CD4-positive, alpha-beta T cell treated with Interleukin-4 for 1 hour (primary cell): ENCODE measurements around the gene LYPD6B.

Experiments used
- DNase-seq, 2 donors: peaks; one replicate each; pipeline ENCODE4 v3.0.0-alpha.2; 2020 to 2022

LYPD6B gene

DNA sequence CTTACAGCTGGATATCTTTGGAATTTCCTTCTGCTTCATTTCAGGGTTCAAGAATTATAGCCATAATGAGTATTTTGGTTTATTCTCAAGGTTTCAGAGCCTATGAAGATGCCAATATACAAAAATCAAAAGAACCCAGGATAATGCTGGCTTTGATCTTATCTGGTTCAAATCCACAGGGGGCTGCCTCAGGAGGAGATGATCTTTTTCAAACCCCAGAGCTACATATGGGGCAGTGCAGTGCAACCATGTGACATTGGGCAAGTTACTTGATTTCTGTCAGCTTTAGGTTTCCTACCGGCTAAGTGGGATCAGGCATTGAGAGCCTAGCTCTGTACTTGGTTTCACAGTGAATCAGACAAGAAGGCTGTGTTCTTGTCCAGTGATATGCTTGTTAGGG, 23.0 kb upstream of the LYPD6B start:
- no peak for DNase-seq

DNA sequence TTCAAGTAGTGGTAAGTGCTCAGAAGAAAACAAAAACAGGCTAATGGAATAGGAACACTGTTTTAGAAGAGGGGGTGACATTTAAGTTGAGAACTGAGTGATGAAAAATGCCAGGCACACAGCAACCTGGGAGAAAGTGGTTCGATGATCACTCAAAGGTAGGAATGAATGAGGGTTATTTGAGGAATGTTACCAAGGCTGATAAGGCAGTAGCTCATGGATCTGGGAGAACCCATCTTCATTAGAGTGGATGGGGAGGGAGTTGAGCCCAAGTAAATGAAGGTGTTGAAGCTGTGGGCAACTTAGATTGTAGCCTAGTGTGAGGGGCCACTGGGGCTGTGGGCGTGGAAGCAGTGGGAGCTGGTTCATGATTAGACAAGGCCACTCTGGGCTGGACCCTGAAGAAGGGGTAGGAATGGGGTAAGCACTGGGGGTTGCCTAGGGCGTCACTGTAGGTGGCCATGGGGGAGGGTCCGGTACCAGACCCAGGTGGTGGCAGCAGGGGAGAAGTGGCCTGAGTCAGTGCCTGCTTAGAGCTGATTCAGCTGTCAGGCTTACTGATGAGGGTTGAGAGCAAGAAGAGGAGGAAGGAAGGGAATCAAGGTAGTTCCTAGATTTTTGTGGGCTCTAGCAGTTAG, 22.5 kb upstream of the LYPD6B start:
- no peak for DNase-seq

- DNase-seq: peak; percentile 67 to 68
Measured at GRCh38 chr2:149017116-149017985, 21.1 kb upstream of the LYPD6B start.

GRCh38 chr2:149018981-149019380, 19.5 kb upstream of the LYPD6B start:
- no peak for DNase-seq

DNA sequence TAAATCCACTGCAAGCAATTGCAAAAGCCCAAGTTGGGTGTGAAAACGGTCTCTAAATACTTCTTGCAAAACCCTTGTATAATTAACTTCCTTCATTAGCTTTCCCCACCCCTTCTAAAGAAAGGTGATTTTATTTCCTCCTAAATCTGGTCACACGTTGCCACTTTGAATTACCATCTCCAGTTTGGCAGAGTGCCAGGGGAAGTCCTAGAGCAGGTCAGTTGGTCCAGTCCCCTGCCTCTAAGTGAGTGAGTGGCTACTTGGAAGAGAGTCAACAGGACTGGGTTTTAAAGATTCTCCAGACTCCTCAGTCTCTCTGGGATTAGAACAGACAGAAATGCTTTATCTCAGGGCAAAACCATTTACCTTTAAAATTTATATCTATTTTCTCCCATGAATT, 18.7 kb upstream of the LYPD6B start:
- DNase-seq: peak in 1 of 2 donors; percentile 46

- DNase-seq: no peak
Measured at GRCh38 chr2:149020432-149020851, 18.1 kb upstream of the LYPD6B start.

GRCh38 chr2:149021271-149021719, 17.2 kb upstream of the LYPD6B start:
- DNase-seq: no peak

GRCh38 chr2:149021761-149022160, 16.7 kb upstream of the LYPD6B start:
- no peak for DNase-seq

DNA sequence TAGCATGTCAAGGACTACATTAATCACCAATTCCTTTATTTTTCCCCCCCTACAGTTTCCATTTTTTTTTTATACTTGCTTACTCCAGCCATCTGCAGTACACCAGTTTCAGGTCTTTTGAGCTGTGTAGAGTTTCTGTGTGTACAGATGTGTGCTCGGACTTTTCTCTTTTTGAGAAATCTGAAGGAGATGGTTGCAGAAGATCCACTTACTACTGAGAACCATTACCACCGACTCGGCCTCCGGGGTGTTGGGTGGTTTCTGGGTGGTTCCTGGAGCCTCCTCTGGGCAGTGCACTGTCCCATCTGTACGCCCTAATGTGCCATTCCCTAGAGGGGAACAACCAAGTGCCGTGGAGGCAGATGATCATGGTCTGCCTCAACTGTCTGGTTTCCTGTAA, 15.4 kb upstream of the LYPD6B start:
- DNase-seq: no peak

GRCh38 chr2:149027590-149028250, 10.8 kb upstream of the LYPD6B start:
- DNase-seq: no peak

- DNase-seq: no peak
Measured at GRCh38 chr2:149028377-149028776, 10.1 kb upstream of the LYPD6B start.

- no peak for DNase-seq
Measured at GRCh38 chr2:149028891-149029290, 9.6 kb upstream of the LYPD6B start.

GRCh38 chr2:149029307-149029965, 9.1 kb upstream of the LYPD6B start:
- DNase-seq: no peak

DNA sequence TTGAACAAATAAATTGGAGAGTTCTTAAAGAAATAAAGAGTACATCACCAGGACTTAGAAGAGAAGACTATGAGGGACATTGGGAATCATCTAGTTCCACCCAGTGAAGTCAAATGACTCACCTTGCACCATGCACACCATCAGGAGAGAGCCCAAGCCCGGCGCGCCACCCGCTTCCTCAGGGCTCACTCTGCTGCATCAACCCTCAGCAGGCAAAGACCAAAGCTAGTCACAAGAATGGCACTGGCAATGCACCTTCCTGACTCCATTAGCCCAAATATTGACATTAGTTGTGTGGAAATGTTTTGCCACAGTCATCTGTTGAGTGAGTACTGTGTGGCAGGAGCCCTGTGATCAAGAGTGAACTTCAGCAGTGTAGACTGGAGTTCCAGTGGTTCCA, 7.1 kb upstream of the LYPD6B start:
- DNase-seq: no peak

DNA sequence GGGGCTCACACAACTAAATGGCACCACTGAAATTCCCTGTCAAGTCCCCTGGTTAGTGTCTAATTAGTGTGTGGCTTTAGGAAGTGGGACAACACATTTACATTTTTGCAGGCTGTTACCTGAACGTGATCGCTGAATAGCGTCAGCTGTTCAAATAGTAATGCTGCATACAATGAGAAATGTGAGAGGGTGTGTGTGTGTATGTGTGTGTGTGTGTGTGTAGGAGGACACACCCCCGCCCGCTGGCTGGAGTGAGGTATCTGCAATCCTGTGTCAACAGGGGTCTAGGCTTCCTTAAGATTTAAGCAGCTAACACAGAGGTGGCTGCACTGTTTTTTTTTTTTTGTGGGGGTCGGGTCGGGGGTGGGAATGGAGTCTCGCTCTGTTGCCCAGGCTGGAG, 4.8 kb upstream of the LYPD6B start:
- no peak for DNase-seq

GRCh38 chr2:149034406-149034805, 4.1 kb upstream of the LYPD6B start:
- DNase-seq: no peak

DNA sequence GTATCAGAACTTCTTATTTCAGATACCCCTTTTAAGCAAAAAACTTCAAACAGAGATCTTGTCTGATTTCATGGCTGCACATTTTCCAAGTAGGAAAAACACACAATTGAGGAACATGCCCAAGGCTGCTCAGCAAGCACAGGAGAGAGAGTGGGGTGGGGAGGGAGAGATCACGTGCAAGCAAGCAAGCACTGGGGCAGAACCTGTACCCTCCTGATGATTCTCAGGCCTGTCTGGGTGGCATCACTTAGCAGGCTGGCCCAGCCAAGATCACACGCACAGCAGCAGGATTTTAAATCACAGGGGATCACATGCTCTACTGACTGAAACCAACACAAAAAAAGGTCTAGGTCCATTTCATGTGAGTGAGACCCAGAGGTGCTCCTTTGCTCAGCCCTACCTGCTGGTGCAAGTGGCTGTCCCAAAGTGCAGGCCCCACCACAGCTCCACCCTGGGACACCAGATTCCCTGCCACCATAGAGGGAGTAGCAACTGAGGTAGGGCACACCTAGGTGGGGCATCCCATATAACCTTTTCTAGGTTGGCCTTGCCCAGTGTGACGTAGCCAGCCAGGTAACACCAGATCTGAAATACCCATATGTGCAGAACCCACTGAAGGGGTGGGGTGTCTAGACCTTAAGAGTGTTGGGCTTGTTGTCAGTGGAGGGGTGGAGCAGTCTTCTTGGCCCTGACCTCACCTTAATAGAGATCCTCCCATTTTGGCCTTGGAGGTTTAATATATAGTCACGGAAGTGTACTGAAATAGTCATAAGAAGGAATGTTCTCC, 1.8 kb upstream of the LYPD6B start:
- no peak for DNase-seq

- DNase-seq: no peak
Measured at GRCh38 chr2:149037851-149038250, 648 bp upstream of the LYPD6B start.

DNA sequence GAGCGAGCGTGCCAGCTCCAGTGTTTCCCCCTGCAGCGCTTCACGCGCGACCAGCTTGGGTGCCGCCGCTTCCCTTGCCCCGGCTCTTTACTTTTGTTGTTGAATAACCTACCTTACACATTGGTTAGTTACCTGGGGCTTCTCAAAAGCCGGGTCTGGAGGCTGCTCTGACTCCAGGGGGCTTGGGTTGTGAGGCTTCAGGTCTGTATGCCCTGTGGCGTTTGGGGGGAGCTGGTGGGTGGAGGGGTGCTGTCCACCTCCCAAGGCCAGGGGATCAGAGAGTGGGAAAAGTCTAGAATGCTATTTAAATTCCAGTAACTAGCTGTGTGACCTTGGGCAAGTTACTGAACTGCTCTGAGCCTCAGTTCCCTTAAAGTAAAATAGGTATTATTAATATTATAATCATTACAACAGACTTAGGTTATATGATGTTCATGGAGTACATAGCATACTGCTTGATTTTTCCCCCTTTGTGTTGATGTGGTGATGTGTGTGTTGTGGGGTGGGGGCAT, 770 bp downstream of the LYPD6B start:
- no peak for DNase-seq

DNA sequence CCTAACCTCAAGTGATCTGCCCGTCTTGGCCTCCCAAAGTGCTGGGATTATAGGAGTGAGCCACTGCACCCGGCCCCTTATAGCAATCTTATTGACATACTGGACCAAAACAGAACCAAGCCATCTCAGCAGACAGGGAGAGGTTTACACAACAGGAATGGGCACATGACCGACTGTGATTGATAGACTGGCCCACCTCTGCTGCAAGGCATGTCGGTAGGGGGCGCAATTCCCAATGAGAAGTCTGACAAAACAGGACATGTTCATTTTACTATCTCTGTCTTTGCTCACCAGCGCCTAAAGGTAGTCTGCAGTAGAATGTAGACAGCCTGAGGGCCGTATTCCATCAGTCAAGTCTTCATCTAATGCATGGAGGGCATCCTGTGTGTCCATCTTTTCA, 2.0 kb downstream of the LYPD6B start:
- peak; percentile 39 to 46 for DNase-seq

GRCh38 chr2:149041482-149041881, 3.0 kb downstream of the LYPD6B start:
- DNase-seq: no peak

GRCh38 chr2:149042881-149043280, 4.4 kb downstream of the LYPD6B start:
- DNase-seq: no peak
